ENCODE data around the gene ZNF423.

DNA sequence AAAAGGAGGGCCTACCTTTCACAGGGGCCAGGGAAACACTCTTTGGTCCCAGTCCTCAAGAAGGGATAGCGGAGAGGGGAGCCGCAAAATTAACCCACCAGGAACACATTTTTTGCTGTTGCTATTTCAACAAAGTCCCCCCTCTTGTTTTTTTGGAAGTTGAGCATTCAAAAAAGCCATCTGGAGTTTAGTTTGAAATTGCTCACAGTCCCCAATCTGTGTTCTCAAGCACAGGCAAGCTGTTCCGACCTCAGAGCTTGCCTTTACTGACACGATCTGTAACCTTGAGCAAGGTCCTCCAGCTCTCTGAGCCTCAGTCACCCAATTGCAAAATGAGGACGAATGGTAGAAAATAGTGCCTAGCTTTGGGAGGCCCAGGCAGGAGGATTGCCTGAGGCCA is 131.1 kb downstream of the ZNF423 start:
- TF ChIP-seq GATA2 (IDR thresholded peaks at IDR 0.05; ENCODE audit: low read depth, low read length) (no peak), GATA3 (IDR thresholded peaks at IDR 0.05; ENCODE audit: low read depth, low read length) (no peak)

Measured in SH-SY5Y (cell line).